ENCODE results near the gene COL17A1.

COL17A1 gene

DNA sequence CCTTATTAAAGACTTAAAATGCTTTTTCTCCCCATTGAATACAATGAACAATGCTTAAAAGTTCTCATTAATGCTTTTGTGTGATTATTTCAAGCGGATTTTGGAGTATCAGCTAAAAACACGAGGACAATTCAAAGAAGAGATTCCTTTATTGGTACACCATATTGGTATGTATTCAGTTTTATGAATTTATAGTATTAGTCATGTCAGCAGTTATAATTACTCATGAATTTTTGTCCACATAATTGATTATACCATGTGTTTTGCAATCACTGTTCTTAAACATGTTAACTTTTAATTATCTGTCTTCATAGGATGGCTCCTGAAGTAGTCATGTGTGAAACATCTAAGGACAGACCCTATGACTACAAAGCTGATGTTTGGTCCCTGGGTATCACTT lies 86.9 kb downstream of the COL17A1 start:
- DNase-seq: no peak
- no peaks in the 10 kb centered on the region for H3K27me3 ChIP-seq (ENCODE audit: control insufficient read depth in 1 of 2, insufficient read depth in 1 of 2, low read length in 2 of 2)
- no peak overlapping the region for H2AK5ac ChIP-seq (ENCODE audit: low read length, severe bottlenecking)
- H3K4me2 ChIP-seq (ENCODE audit: low read length, poor library complexity, severe bottlenecking): no peak overlapping the region
- peaks cover 3 to 86% of the 10 kb centered on the region in 2 experiments for H3K36me3 ChIP-seq (ENCODE audit: control insufficient read depth in 1 of 2, insufficient read depth in 2 of 2, low read depth in 1 of 2, low read length in 2 of 2)
- H3K4me3 ChIP-seq (ENCODE audit: insufficient read depth in 1 of 2, low read depth in 1 of 2, low read length in 2 of 2): no peak overlapping the region
- H2BK120ac ChIP-seq (ENCODE audit: low read depth, low read length): no peak overlapping the region
- peaks cover 11% of the 10 kb centered on the region for H3K79me1 ChIP-seq (replicated peaks; ENCODE audit: low read length, poor library complexity, severe bottlenecking)
- H4K91ac ChIP-seq (ENCODE audit: low read length): no peak overlapping the region
- H2AFZ ChIP-seq (ENCODE audit: low read depth, low read length): no peak overlapping the region
- WGBS: no CpG with 5 or more reads among the region's 2 CpGs
- no peak overlapping the region for H3K23ac ChIP-seq (ENCODE audit: low read length in 2 of 2)
- no peak overlapping the region for H3K4ac ChIP-seq (ENCODE audit: low read depth in 1 of 2, low read length in 2 of 2)
- H4K8ac ChIP-seq (ENCODE audit: low read length): no peak overlapping the region
- no peak overlapping the region for H2BK12ac ChIP-seq (ENCODE audit: low read length in 2 of 2)
- no peak overlapping the region for H3K27ac ChIP-seq (ENCODE audit: low read length, poor library complexity, severe bottlenecking)
- no peak overlapping the region for H2BK5ac ChIP-seq (ENCODE audit: low read depth, low read length, poor library complexity, severe bottlenecking)
- H3K4me1 ChIP-seq (ENCODE audit: control insufficient read depth, insufficient read depth, low read depth, low read length): no peaks in the 10 kb centered on the region
- no peak overlapping the region for H3K9ac ChIP-seq (ENCODE audit: low read length)
- H3K14ac ChIP-seq (ENCODE audit: low read length in 2 of 2): no peak overlapping the region
- H3K9me3 ChIP-seq (ENCODE audit: control insufficient read depth, low read length): no peaks in the 10 kb centered on the region
- no peak overlapping the region for H3K18ac ChIP-seq (ENCODE audit: low read depth in 1 of 2, low read length in 2 of 2)
- no peak overlapping the region for H2BK15ac ChIP-seq (ENCODE audit: low read depth, poor library complexity, severe bottlenecking)

DNA sequence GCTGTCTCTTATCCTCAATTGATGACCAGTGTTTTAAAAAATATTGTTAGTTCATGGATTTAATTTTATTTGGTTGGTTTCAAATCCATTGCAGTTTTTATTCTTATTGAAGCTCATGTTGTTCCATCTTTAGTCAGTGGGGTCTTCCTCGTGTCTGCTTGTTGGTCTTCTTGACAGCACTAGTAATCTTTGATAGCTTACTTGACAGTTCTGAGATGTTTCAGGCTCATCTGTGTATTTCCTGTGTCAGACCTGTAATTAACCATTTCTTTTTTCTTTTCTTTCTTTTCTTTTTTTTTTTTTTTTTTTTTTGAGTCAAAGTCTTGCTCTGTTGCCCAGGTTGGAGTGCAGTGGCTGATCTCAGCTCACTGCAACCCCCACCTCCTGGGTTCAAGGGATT lies 90.5 kb downstream of the COL17A1 start:
- Histone ChIP-seq H2BK12ac (ENCODE audit: low read length in 2 of 2) (no peak overlapping the region), H2AK5ac (ENCODE audit: low read length, severe bottlenecking) (no peak overlapping the region), H3K4me3 (ENCODE audit: insufficient read depth in 1 of 2, low read depth in 1 of 2, low read length in 2 of 2) (no peak overlapping the region), H2BK120ac (ENCODE audit: low read depth, low read length) (no peak overlapping the region), H3K36me3 (ENCODE audit: control insufficient read depth in 1 of 2, insufficient read depth in 2 of 2, low read depth in 1 of 2, low read length in 2 of 2) (peaks cover 0 to 86% of the 10 kb centered on the region in 2 experiments), H3K4me2 (ENCODE audit: low read length, poor library complexity, severe bottlenecking) (no peak overlapping the region), H3K9ac (ENCODE audit: low read length) (no peak overlapping the region), H4K91ac (ENCODE audit: low read length) (no peak overlapping the region), H3K4me1 (ENCODE audit: control insufficient read depth, insufficient read depth, low read depth, low read length) (no peaks in the 10 kb centered on the region), H3K9me3 (ENCODE audit: control insufficient read depth, low read length) (no peaks in the 10 kb centered on the region), H3K23ac (ENCODE audit: low read length in 2 of 2) (no peak overlapping the region), H3K4ac (ENCODE audit: low read depth in 1 of 2, low read length in 2 of 2) (no peak overlapping the region), H2BK15ac (ENCODE audit: low read depth, poor library complexity, severe bottlenecking) (no peak overlapping the region), H3K18ac (ENCODE audit: low read depth in 1 of 2, low read length in 2 of 2) (no peak overlapping the region), H3K79me1 (replicated peaks; ENCODE audit: low read length, poor library complexity, severe bottlenecking) (peaks cover 9% of the 10 kb centered on the region), H4K8ac (ENCODE audit: low read length) (no peak overlapping the region), H2BK5ac (ENCODE audit: low read depth, low read length, poor library complexity, severe bottlenecking) (no peak overlapping the region), H3K14ac (ENCODE audit: low read length in 2 of 2) (no peak overlapping the region), H3K27me3 (ENCODE audit: control insufficient read depth in 1 of 2, insufficient read depth in 1 of 2, low read length in 2 of 2) (no peaks in the 10 kb centered on the region), H3K27ac (ENCODE audit: low read length, poor library complexity, severe bottlenecking) (no peak overlapping the region), H2AFZ (ENCODE audit: low read depth, low read length) (no peak overlapping the region)
- DNase-seq: no peak
- WGBS: 100% methylated on average over 1 of the region's 1 CpG

DNA sequence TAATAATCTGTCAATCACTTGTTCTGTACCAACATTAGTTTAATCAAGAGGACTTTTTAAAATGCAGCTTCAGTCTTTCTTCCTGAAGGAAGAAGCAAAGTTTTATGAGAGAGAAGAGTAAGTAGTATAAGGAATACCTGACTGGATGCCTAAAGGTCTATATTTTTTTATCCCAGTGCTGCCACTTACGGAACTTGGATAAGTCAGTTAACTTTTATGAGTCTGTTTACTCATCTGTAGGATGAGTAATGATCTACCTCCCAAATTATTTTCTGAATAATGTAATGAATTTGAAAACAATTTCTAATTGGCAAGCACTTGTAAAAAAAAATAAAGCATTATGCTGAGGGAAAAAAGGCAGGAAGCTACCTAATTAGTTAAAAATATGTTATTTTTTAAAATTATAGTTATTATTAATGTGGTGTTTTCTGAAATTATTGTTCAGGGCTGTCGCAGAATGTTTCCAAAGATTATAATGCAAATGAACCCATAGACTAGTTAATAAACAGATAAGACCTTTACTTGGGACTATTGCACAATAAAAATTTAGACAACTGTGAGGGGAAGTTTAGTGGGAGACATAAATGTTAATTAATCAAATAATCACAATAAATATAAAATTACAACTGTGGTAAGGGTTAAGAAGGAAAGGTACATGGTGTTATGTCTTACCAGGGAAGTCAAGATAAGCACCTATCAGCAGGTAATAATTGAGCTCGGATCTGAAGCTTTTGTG lies 94.1 kb downstream of the COL17A1 start:
- no peak overlapping the region for H3K27ac ChIP-seq (ENCODE audit: low read length, poor library complexity, severe bottlenecking)
- H2AFZ ChIP-seq (ENCODE audit: low read depth, low read length): no peak overlapping the region
- WGBS: no CpG with 5 or more reads among the region's 3 CpGs
- no peak overlapping the region for H2BK120ac ChIP-seq (ENCODE audit: low read depth, low read length)
- H3K36me3 ChIP-seq (ENCODE audit: control insufficient read depth in 1 of 2, insufficient read depth in 2 of 2, low read depth in 1 of 2, low read length in 2 of 2): peaks cover 0 to 54% of the 10 kb centered on the region in 2 experiments
- no peak overlapping the region for H2BK5ac ChIP-seq (ENCODE audit: low read depth, low read length, poor library complexity, severe bottlenecking)
- no peak overlapping the region for H3K23ac ChIP-seq (ENCODE audit: low read length in 2 of 2)
- no peak overlapping the region for H2AK5ac ChIP-seq (ENCODE audit: low read length, severe bottlenecking)
- H3K18ac ChIP-seq (ENCODE audit: low read depth in 1 of 2, low read length in 2 of 2): no peak overlapping the region
- no peak overlapping the region for H2BK15ac ChIP-seq (ENCODE audit: low read depth, poor library complexity, severe bottlenecking)
- H2BK12ac ChIP-seq (ENCODE audit: low read length in 2 of 2): no peak overlapping the region
- H3K9ac ChIP-seq (ENCODE audit: low read length): no peak overlapping the region
- H4K8ac ChIP-seq (ENCODE audit: low read length): no peak overlapping the region
- no peak overlapping the region for H3K4me3 ChIP-seq (ENCODE audit: insufficient read depth in 1 of 2, low read depth in 1 of 2, low read length in 2 of 2)
- H3K4me1 ChIP-seq (ENCODE audit: control insufficient read depth, insufficient read depth, low read depth, low read length): no peaks in the 10 kb centered on the region
- H3K4me2 ChIP-seq (ENCODE audit: low read length, poor library complexity, severe bottlenecking): no peak overlapping the region
- H3K27me3 ChIP-seq (ENCODE audit: control insufficient read depth in 1 of 2, insufficient read depth in 1 of 2, low read length in 2 of 2): no peaks in the 10 kb centered on the region
- H3K4ac ChIP-seq (ENCODE audit: low read depth in 1 of 2, low read length in 2 of 2): no peak overlapping the region
- no peaks in the 10 kb centered on the region for H3K9me3 ChIP-seq (ENCODE audit: control insufficient read depth, low read length)
- no peak for DNase-seq
- H3K79me1 ChIP-seq (replicated peaks; ENCODE audit: low read length, poor library complexity, severe bottlenecking): peaks cover 6% of the 10 kb centered on the region
- no peak overlapping the region for H3K14ac ChIP-seq (ENCODE audit: low read length in 2 of 2)
- no peak overlapping the region for H4K91ac ChIP-seq (ENCODE audit: low read length)

DNA sequence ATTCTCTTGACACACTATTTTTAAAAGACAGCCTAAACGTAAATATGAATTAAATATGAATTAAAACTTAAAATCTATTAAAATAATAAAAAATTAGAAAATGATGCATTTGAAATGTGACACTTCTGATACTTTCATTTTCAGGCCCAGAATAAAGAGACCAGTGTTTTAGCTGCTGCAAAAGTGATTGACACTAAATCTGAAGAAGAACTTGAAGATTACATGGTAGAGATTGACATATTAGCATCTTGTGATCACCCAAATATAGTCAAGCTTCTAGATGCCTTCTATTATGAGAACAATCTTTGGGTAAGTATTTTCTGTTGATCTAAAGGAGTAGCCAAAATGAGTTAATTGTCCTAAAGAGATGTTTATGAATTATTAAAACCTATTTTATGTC lies 95.1 kb downstream of the COL17A1 start:
- H3K27me3 ChIP-seq (ENCODE audit: control insufficient read depth in 1 of 2, insufficient read depth in 1 of 2, low read length in 2 of 2): no peaks in the 10 kb centered on the region
- H4K8ac ChIP-seq (ENCODE audit: low read length): no peak overlapping the region
- no peak overlapping the region for H3K14ac ChIP-seq (ENCODE audit: low read length in 2 of 2)
- H2AK5ac ChIP-seq (ENCODE audit: low read length, severe bottlenecking): no peak overlapping the region
- no peak overlapping the region for H2BK5ac ChIP-seq (ENCODE audit: low read depth, low read length, poor library complexity, severe bottlenecking)
- H2BK15ac ChIP-seq (ENCODE audit: low read depth, poor library complexity, severe bottlenecking): no peak overlapping the region
- H3K4me1 ChIP-seq (ENCODE audit: control insufficient read depth, insufficient read depth, low read depth, low read length): no peaks in the 10 kb centered on the region
- H3K36me3 ChIP-seq (ENCODE audit: control insufficient read depth in 1 of 2, insufficient read depth in 2 of 2, low read depth in 1 of 2, low read length in 2 of 2): peaks cover 0 to 48% of the 10 kb centered on the region in 2 experiments
- WGBS: no CpG with 5 or more reads among the region's 1 CpG
- H3K4me2 ChIP-seq (ENCODE audit: low read length, poor library complexity, severe bottlenecking): no peak overlapping the region
- no peak overlapping the region for H2BK120ac ChIP-seq (ENCODE audit: low read depth, low read length)
- no peak overlapping the region for H2BK12ac ChIP-seq (ENCODE audit: low read length in 2 of 2)
- peaks cover 4% of the 10 kb centered on the region for H3K79me1 ChIP-seq (replicated peaks; ENCODE audit: low read length, poor library complexity, severe bottlenecking)
- no peak overlapping the region for H3K18ac ChIP-seq (ENCODE audit: low read depth in 1 of 2, low read length in 2 of 2)
- no peaks in the 10 kb centered on the region for H3K9me3 ChIP-seq (ENCODE audit: control insufficient read depth, low read length)
- no peak overlapping the region for H3K23ac ChIP-seq (ENCODE audit: low read length in 2 of 2)
- H3K4me3 ChIP-seq (ENCODE audit: insufficient read depth in 1 of 2, low read depth in 1 of 2, low read length in 2 of 2): no peak overlapping the region
- no peak overlapping the region for H3K9ac ChIP-seq (ENCODE audit: low read length)
- no peak overlapping the region for H3K4ac ChIP-seq (ENCODE audit: low read depth in 1 of 2, low read length in 2 of 2)
- DNase-seq: no peak
- H2AFZ ChIP-seq (ENCODE audit: low read depth, low read length): no peak overlapping the region
- H3K27ac ChIP-seq (ENCODE audit: low read length, poor library complexity, severe bottlenecking): no peak overlapping the region
- no peak overlapping the region for H4K91ac ChIP-seq (ENCODE audit: low read length)
